ENCODE data around the gene CCN2. TPM values are rescaled to one million over a fixed set of nuclear protein-coding genes. Genes with fewer than 3 reads are reported as not detected.

Gene CCN2
- total and polyA plus RNA-seq, 2 of the 8 experiments (the other 6 are each of a cell fraction or from before 2014, with no cell fraction given), result 25.0 to 107 TPM

Other genes with a start within 250 kb of the CCN2 start
- gene OR2A4, start 250.0 kb downstream of the CCN2 start, total RNA-seq (2021; fragmentation: NEBNext Ultra II Directional; extraction: Animal tissue kit (Norgen Biotek cat#: 25700)), result not detected in 2 replicates
- gene OR2A4, start 250.0 kb downstream of the CCN2 start, polyA plus RNA-seq (2011; rRNA removed), result 0.27 and 0.88 TPM in 2 replicates
- gene CTAGE9, start 240.4 kb downstream of the CCN2 start, total RNA-seq (2021; fragmentation: NEBNext Ultra II Directional; extraction: Animal tissue kit (Norgen Biotek cat#: 25700)), result not detected in 2 replicates
- not detected in 2 replicates for gene CTAGE9, start 240.4 kb downstream of the CCN2 start, polyA plus RNA-seq (2011; rRNA removed)
- gene ENPP1, start 143.4 kb downstream of the CCN2 start, total RNA-seq (2021; fragmentation: NEBNext Ultra II Directional; extraction: Animal tissue kit (Norgen Biotek cat#: 25700)), result 32.5 and 39.1 TPM in 2 replicates
- gene ENPP1, start 143.4 kb downstream of the CCN2 start, polyA plus RNA-seq (2011; rRNA removed), result 6.9 and 10.1 TPM in 2 replicates